GM12801 (cell line): ENCODE measurements around the gene SPATA18.

ENCODE experiments used
- CTCF ChIP-seq: IDR thresholded peaks from one replicate; pipeline ENCODE4 v1.5.1; 2011; ENCODE audit warnings: control low read depth; ENCODE audit not compliant: insufficient read length; ENCODE audit errors: extremely low read depth

The SPATA18 gene

GRCh38 chr4:52014903-52015302 lies 36.2 kb upstream of the SPATA18 start:
- no peak for TF ChIP-seq CTCF

- no peak for TF ChIP-seq CTCF
Measured at GRCh38 chr4:52015366-52015765, 35.7 kb upstream of the SPATA18 start.

- TF ChIP-seq CTCF: no peak
Measured at GRCh38 chr4:52016981-52017380, 34.1 kb upstream of the SPATA18 start.

GRCh38 chr4:52017814-52018213 lies 33.3 kb upstream of the SPATA18 start:
- TF ChIP-seq CTCF: no peak

GRCh38 chr4:52019936-52020657 lies 31.0 kb upstream of the SPATA18 start, which contains the start of gene LRRC66:
TSS of gene LRRC66 (minus strand) at chr4:52020363. CDS start at chr4:52017613, 2,750 bp downstream.
- TF ChIP-seq CTCF: no peak

GRCh38 chr4:52028970-52029369 lies 22.1 kb upstream of the SPATA18 start:
- TF ChIP-seq CTCF: no peak

GRCh38 chr4:52032005-52032404 lies 19.1 kb upstream of the SPATA18 start:
- no peak for TF ChIP-seq CTCF

- no peak for TF ChIP-seq CTCF
Measured at GRCh38 chr4:52035190-52035589, 15.9 kb upstream of the SPATA18 start.
